ENCODE data around the gene DMRTA1.

- TF ChIP-seq, protein P1, sequence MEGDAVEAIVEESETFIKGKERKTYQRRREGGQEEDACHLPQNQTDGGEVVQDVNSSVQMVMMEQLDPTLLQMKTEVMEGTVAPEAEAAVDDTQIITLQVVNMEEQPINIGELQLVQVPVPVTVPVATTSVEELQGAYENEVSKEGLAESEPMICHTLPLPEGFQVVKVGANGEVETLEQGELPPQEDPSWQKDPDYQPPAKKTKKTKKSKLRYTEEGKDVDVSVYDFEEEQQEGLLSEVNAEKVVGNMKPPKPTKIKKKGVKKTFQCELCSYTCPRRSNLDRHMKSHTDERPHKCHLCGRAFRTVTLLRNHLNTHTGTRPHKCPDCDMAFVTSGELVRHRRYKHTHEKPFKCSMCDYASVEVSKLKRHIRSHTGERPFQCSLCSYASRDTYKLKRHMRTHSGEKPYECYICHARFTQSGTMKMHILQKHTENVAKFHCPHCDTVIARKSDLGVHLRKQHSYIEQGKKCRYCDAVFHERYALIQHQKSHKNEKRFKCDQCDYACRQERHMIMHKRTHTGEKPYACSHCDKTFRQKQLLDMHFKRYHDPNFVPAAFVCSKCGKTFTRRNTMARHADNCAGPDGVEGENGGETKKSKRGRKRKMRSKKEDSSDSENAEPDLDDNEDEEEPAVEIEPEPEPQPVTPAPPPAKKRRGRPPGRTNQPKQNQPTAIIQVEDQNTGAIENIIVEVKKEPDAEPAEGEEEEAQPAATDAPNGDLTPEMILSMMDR (conservative IDR thresholded peaks at IDR 0.05; ENCODE audit: low read depth in 2 of 2) = no peak
- TF ChIP-seq ZNF331 (CRISPR knock-in tag; IDR thresholded peaks at IDR 0.05; ENCODE audit: low read depth) = no peak
- no peak for TF ChIP-seq REST (IDR thresholded peaks at IDR 0.05; ENCODE audit: unreplicated experiment)
- no peak for TF ChIP-seq ETS1 (IDR thresholded peaks at IDR 0.05)
- no peak for TF ChIP-seq POLR2AphosphoS5 (IDR thresholded peaks at IDR 0.05; ENCODE audit: low read depth)
- TF ChIP-seq JUNB (IDR thresholded peaks at IDR 0.05; ENCODE audit: unreplicated experiment) = no peak
- TF ChIP-seq EZH2 (IDR thresholded peaks at IDR 0.05; ENCODE audit: low read depth, unreplicated experiment) = no peak
- TF ChIP-seq EZH2phosphoT487 (IDR thresholded peaks at IDR 0.05; ENCODE audit: unreplicated experiment) = no peak
- no peak for TF ChIP-seq STAT1 (IDR thresholded peaks at IDR 0.05; ENCODE audit: unreplicated experiment)
- no peak for TF ChIP-seq CREB1 (CRISPR knock-in tag; IDR thresholded peaks at IDR 0.05; ENCODE audit: low read depth)
- TF ChIP-seq ZNF114 (CRISPR knock-in tag; IDR thresholded peaks at IDR 0.05) = no peak
- no peak for TF ChIP-seq NANOG (IDR thresholded peaks at IDR 0.05; ENCODE audit: borderline replicate concordance)
These were observed 22.0 kb upstream of the DMRTA1 start for GRCh38 chr9:22424616-22425015.
